Skin of body (tissue), 2 donors: ENCODE results near the gene OASL. TPM values are rescaled to one million over a fixed set of nuclear protein-coding genes. Genes with fewer than 3 reads are reported as not detected.
"Not testable (repeated sequence)": the region's sequence is repeated elsewhere in the genome, so short reads cannot be mapped to it uniquely, and the experiment has no call there.

Experiments used
- DNase-seq: peaks from one replicate; lab custom pipeline; 2025; lab: John Stamatoyannopoulos, UW
- total RNA-seq: library from RNA; depleted of rRNA; stranded (reverse); fragments of >200 nt; gene quantifications from one replicate; pipeline ENCODE4 v1.2.3, GENCODE V29; 2014

OASL gene
- total RNA-seq, 1 donor from 2014 or later: 0.30 TPM

- DNase-seq: no peak
Measured at GRCh38 chr12:121059031-121059898, 20.2 kb upstream of the OASL start.

DNA sequence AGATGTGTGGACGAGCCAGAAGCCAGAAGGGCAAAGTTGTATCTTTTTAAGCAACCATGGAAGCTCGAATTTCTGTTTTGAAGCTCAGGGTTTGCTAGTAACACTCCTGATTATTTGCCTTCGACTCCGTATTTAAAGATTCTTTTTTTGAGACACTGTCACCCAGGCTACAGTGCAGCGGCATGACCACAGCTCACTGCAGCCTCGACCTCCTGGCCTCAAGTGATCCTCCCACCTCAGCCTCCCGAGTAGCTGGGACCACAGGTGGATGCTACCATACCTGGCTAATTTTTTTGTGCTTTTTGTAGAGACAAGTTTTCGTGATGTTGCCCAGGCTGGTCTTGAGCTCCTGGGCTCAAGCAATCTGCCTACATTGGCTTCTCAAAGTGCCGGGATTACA is 18.7 kb upstream of the OASL start:
- no peak for DNase-seq

- DNase-seq: no peak
Measured at GRCh38 chr12:121053706-121054105, 14.7 kb upstream of the OASL start.

DNA sequence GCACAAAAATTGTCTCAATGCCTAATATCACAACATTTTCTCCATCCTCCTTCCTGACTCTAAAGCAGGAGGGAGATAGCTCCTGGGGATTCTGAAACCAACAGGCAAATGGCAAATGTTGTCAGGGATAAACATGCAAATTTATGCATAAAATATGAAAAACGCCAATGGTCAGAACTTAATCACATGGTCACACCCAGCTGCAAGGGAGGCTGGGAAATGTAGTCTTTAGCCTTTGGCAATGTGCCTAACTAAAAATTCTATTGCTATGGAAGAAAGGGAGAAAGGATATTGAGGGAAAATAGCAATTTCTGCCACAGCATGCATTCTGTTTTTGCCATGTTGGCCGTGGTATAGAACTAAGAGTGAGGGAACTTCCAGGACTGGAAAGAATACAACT is 11.7 kb upstream of the OASL start:
- no peak for DNase-seq

- no peak for DNase-seq
Measured at GRCh38 chr12:121048442-121048841, 9.4 kb upstream of the OASL start.

GRCh38 chr12:121047400-121047799 is 8.4 kb upstream of the OASL start:
- not testable (repeated sequence) for DNase-seq

GRCh38 chr12:121043067-121043466 is 4.0 kb upstream of the OASL start:
- DNase-seq: no peak

DNA sequence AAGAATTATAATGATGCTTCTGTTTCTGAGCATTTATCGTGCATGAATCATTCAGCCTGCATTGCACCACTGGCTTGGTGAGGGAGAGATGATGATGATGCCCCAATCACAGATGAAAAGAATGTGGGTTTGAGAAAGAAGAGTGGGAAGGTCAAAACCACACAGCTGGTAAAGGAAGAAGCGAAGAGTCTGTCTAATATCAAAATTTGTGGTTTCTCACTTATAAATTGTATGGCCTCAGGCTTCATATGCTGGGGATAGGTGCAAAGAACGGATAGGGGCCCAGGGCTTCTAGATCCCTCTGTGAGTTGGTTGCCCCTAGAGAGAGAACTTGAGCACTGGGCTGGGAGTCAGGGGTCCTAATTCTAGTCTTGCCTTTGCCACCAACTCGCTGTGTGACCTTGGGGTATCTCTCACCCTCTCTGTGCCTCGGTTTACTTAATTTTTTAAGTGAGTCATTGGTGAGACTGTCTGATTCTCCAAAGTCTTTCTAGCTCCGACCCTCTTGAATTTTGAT is 2.2 kb downstream of the OASL start:
- DNase-seq: no peak

- no peak for DNase-seq
Measured at GRCh38 chr12:121034616-121035305, 4.3 kb downstream of the OASL start.

- no peak for DNase-seq
Measured at GRCh38 chr12:121033625-121034349, 5.3 kb downstream of the OASL start.

GRCh38 chr12:121030576-121031212 is 8.4 kb downstream of the OASL start:
- no peak for DNase-seq

- no peak for DNase-seq
Measured at GRCh38 chr12:121026274-121027045, 12.6 kb downstream of the OASL start.

- no peak for DNase-seq
Measured at GRCh38 chr12:121025442-121026226, 13.4 kb downstream of the OASL start.

DNA sequence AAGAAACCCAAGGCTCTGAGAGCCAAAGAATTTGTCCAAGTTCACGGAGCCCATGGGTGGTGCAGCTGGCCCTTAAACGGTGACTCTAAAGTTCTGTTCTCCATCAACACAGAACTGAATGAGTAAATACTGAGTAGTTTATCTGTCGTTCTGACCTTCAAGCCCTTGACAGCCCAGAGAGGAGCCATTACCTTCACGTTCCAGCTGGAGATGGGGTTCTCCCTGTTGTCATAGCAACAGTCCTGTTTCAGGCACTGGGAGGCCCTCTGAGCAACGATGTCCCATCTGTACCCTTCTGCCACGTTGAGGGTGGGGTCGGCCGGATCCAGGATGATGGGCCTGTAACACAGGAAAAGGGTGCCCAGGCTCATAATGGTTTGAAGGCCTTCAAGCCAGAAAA is 15.2 kb downstream of the OASL start:
- DNase-seq: no peak

GRCh38 chr12:121022713-121023112 is 16.3 kb downstream of the OASL start:
- no peak for DNase-seq

- no peak for DNase-seq
Measured at GRCh38 chr12:121021754-121022153, 17.3 kb downstream of the OASL start.

DNA sequence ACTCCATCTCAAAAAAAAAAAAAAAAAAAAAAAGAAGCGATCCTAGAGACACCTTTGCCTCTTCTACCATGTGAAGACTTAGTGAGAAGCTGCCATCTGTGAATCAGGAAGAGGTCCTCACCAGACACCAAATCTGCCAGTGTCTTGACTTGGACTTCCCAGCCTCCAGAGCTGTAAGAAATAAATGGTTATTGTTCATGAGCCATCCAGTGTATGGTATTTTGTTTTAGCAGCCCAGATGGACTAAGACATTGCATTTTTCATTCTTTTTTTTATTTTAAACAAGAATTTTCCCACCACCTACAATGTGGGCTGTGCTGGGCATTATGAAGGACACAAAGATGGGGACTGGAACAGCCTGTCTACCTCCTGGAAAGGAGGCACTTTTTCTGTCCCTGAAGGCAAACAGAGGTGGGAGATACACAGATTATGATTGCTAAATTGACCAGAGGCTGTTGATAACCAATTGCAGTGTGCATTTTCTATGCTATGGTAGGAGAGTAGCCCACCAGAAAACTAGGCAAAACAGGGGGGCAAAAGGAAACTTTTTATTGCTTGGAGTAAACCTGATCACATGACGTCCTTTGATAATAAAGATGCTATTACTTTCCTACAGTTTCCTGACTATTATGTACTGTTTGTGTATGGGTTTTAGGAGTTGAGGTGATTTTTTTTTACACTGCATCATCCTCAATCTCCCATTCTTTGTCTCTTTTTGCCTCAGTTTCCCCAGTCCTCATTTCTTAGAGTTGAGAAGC is 20.0 kb downstream of the OASL start:
- DNase-seq: no peak

DNA sequence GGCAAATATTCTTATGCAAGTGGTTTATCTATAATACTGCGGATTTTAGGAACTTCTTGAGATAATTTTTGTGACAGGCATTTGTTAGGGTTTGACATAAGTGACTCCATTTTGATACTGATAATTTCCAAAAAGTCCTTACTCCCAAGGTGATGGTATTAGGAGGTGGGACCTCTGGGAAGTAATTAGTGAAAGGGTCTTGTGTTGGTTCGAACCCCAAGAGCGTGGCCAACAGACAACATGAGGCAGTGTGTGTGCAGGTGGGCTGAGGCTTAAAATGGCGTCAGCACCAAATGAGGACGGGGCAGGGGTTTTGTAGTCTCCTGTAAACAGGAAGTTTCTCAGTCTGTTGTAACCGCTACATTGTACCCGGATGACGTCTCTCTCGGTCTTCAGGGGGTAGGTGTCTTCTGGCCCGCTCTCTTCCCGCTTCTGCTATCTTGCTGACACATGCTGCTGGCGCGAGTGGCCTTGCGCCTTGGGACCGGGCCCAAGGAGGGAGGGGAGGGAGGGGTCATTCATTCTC is 21.0 kb downstream of the OASL start:
- no peak for DNase-seq
